ENCODE measurements around the gene CTAGE9.
A peak's percentile ranks its signal among the peaks of the same experiment; 100 is the strongest.
"Not testable (repeated sequence)": the region's sequence is repeated elsewhere in the genome, so short reads cannot be mapped to it uniquely, and the experiment has no call there.

Gene CTAGE9

GRCh38 chr6:131710917-131711316 lies at the start of gene CTAGE9:
Gene CTAGE9 (minus strand): TSS chr6:131711017. CDS start chr6:131711017, 0 bp downstream.
- not testable (repeated sequence) for DNase-seq

GRCh38 chr6:131758920-131759319 lies 48.1 kb upstream of the CTAGE9 start:
- DNase-seq = no peak

- no peak for DNase-seq
Observed at GRCh38 chr6:131756039-131756438, 45.2 kb upstream of the CTAGE9 start.

GRCh38 chr6:131755597-131755996 lies 44.8 kb upstream of the CTAGE9 start:
- DNase-seq = no peak

GRCh38 chr6:131754715-131755567 lies 44.1 kb upstream of the CTAGE9 start:
- no peak for DNase-seq

GRCh38 chr6:131754088-131754487 lies 43.3 kb upstream of the CTAGE9 start:
- no peak for DNase-seq

- not testable (repeated sequence) for DNase-seq
Observed at GRCh38 chr6:131751012-131751715, 40.3 kb upstream of the CTAGE9 start.

GRCh38 chr6:131749023-131749422 lies 38.2 kb upstream of the CTAGE9 start:
- no peak for DNase-seq

- DNase-seq = no peak
Observed at GRCh38 chr6:131747821-131748353, 37.1 kb upstream of the CTAGE9 start.

GRCh38 chr6:131745476-131745875 lies 34.7 kb upstream of the CTAGE9 start:
- no peak for DNase-seq

- no peak for DNase-seq
Observed at GRCh38 chr6:131744432-131745287, 33.8 kb upstream of the CTAGE9 start.

- DNase-seq = no peak
Observed at GRCh38 chr6:131741688-131742393, 31.0 kb upstream of the CTAGE9 start.

- DNase-seq = no peak
Observed at GRCh38 chr6:131740161-131740560, 29.3 kb upstream of the CTAGE9 start.

GRCh38 chr6:131739136-131739535 lies 28.3 kb upstream of the CTAGE9 start:
- no peak for DNase-seq

GRCh38 chr6:131736811-131737210 lies 26.0 kb upstream of the CTAGE9 start:
- no peak for DNase-seq

GRCh38 chr6:131736003-131736596 lies 25.3 kb upstream of the CTAGE9 start:
- DNase-seq = no peak

GRCh38 chr6:131733376-131734016 lies 22.7 kb upstream of the CTAGE9 start:
- DNase-seq = peak; percentile 19 to 40 (median 32)

GRCh38 chr6:131731224-131731623 lies 20.4 kb upstream of the CTAGE9 start:
- DNase-seq = no peak

GRCh38 chr6:131730264-131730663 lies 19.4 kb upstream of the CTAGE9 start:
- DNase-seq = no peak

GRCh38 chr6:131729550-131729949 lies 18.7 kb upstream of the CTAGE9 start:
- DNase-seq = no peak

GRCh38 chr6:131728296-131728939 lies 17.6 kb upstream of the CTAGE9 start:
- DNase-seq = no peak

Data from suppressor macrophage treated with lipopolysaccharide for 1 hour (primary cell).